Measurements from ENCODE around the gene CNOT6. TPM values are rescaled to one million over a fixed set of nuclear protein-coding genes. Genes with fewer than 3 reads are reported as not detected.

Gene CNOT6
- total and polyA plus RNA-seq, 4 donors = 1.4 to 25.0 (median 4.2) TPM

DNA sequence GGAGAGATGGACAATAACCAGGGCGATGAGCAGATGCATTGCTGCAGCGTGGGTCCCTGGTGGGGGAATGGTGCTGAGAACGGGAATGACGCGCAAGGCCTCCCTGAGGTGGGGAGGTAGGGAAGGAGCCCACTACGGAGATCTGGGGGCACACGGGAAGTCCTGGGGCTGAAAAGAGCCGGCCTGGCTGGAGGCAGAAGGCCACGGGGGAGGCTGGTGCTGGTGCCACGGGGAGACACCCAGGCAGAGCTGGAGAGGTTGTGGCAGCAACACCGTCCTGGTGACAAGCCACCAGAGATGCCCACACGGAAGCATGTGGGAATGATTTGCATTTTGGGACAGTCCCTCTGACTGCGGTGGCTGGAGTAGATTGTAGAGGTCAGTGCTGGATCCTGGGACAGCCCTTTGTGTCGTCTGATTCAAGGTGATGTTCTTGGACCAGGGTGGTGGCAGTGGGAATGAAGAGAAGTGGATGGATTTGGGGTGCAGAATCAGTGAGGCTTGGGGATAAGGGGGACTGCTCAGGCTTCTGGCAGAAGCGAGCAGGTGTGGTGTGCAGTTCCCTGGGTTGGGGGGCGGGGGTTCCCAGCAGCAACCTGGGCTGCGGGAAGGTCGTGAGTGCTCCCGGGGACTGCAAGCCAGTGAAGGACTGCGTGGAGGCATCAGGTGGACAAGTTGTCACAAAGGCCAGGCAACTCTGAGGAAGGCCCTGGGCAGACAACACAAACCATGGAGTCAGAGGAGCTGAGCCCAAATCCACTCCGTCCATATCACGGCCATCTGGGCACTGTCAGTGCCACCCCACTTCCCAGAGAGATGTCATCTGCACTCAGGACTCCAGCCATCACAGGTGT lies 25.2 kb upstream of the CNOT6 start:
- H3K36me3 ChIP-seq (ENCODE audit: control insufficient read depth in 4 of 4, insufficient read depth in 3 of 4, low read depth in 1 of 4, low read length in 3 of 4) = no peaks in the 10 kb centered on the region
- no peak overlapping the region for H3K27ac ChIP-seq (ENCODE audit: low read depth in 1 of 2, low read length in 2 of 2)
- H3K27me3 ChIP-seq (ENCODE audit: control insufficient read depth in 4 of 4, insufficient read depth in 4 of 4, low read length in 3 of 4) = no peaks in the 10 kb centered on the region
- H3K9ac ChIP-seq (ENCODE audit: low read depth in 1 of 2, low read length in 2 of 2) = no peak overlapping the region
- H3K4me3 ChIP-seq (ENCODE audit: low read depth in 1 of 3, low read length in 3 of 3) = no peak overlapping the region
- DNase-seq (ENCODE audit: low spot score) = peak; percentile 27
- no peaks in the 10 kb centered on the region for H3K9me3 ChIP-seq (ENCODE audit: control insufficient read depth in 4 of 4, low read length in 3 of 4)
- H3K4me1 ChIP-seq (ENCODE audit: control insufficient read depth in 4 of 4, insufficient read depth in 4 of 4, low read length in 3 of 4) = no peaks in the 10 kb centered on the region
- 79% methylated on average over 22 of the region's 22 CpGs for WGBS
- TF ChIP-seq HNF4A (conservative IDR thresholded peaks at IDR 0.05) = no peak
- TF ChIP-seq YY1 (IDR thresholded peaks at IDR 0.05) = no peak
- no peak for TF ChIP-seq TAF1 (conservative IDR thresholded peaks at IDR 0.05)
- TF ChIP-seq JUND (IDR thresholded peaks at IDR 0.05) = no peak
- no peak for TF ChIP-seq FOXA1 (IDR thresholded peaks at IDR 0.05)
- TF ChIP-seq HNF4G (IDR thresholded peaks at IDR 0.05) = no peak
- no peak for TF ChIP-seq MAX (IDR thresholded peaks at IDR 0.05)
- no peak for TF ChIP-seq ZBTB33 (IDR thresholded peaks at IDR 0.05)
- no peak for TF ChIP-seq NR2F2 (IDR thresholded peaks at IDR 0.05)
- no peak for TF ChIP-seq RAD21 (IDR thresholded peaks at IDR 0.05)
- no peak for TF ChIP-seq RXRA (IDR thresholded peaks at IDR 0.05)

DNA sequence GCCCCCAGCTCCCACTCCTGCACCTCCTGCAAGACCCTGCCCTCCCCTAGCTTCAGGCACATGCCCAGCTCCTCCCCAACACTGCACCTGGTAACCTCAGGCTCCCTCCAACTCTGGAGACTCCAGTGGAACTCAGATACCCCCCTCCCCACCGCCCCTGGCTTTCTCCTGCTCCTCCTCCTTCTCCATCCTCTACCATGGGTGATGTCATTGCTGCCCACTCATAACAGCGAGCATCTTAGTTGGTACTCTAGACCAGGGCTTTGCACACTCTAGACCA lies 24.7 kb upstream of the CNOT6 start:
- Histone ChIP-seq H3K36me3 (ENCODE audit: control insufficient read depth in 4 of 4, insufficient read depth in 3 of 4, low read depth in 1 of 4, low read length in 3 of 4) (no peaks in the 10 kb centered on the region), H3K27me3 (ENCODE audit: control insufficient read depth in 4 of 4, insufficient read depth in 4 of 4, low read length in 3 of 4) (no peaks in the 10 kb centered on the region), H3K9me3 (ENCODE audit: control insufficient read depth in 4 of 4, low read length in 3 of 4) (no peaks in the 10 kb centered on the region), H3K4me1 (ENCODE audit: control insufficient read depth in 4 of 4, insufficient read depth in 4 of 4, low read length in 3 of 4) (no peaks in the 10 kb centered on the region), H3K4me3 (ENCODE audit: low read depth in 1 of 3, low read length in 3 of 3) (no peak overlapping the region), H3K9ac (ENCODE audit: low read depth in 1 of 2, low read length in 2 of 2) (no peak overlapping the region), H3K27ac (ENCODE audit: low read depth in 1 of 2, low read length in 2 of 2) (no peak overlapping the region)
- DNase-seq (ENCODE audit: low spot score) = no peak
- WGBS = 83% methylated on average over 2 of the region's 2 CpGs
- TF ChIP-seq ZBTB33 (IDR thresholded peaks at IDR 0.05) (no peak), TAF1 (conservative IDR thresholded peaks at IDR 0.05) (no peak), EGR1 (IDR thresholded peaks at IDR 0.05; ENCODE audit: low read depth in 2 of 2) (no peak), NR2F2 (IDR thresholded peaks at IDR 0.05) (no peak), HNF4G (IDR thresholded peaks at IDR 0.05) (no peak), ATF3 (IDR thresholded peaks at IDR 0.05) (no peak), RXRA (IDR thresholded peaks at IDR 0.05) (no peak), MAX (IDR thresholded peaks at IDR 0.05) (no peak), FOXA1 (IDR thresholded peaks at IDR 0.05) (no peak), CTCF (IDR thresholded peaks at IDR 0.05; ENCODE audit: low read depth, low read length, missing input control) (no peak), RAD21 (IDR thresholded peaks at IDR 0.05) (no peak), JUND (IDR thresholded peaks at IDR 0.05) (no peak), SP1 (IDR thresholded peaks at IDR 0.05) (no peak), HNF4A (conservative IDR thresholded peaks at IDR 0.05) (no peak), GABPA (IDR thresholded peaks at IDR 0.05 in 1 of 2, conservative IDR thresholded peaks at IDR 0.05 in 1 of 2) (no peak), YY1 (IDR thresholded peaks at IDR 0.05) (no peak), FOXA2 (IDR thresholded peaks at IDR 0.05) (no peak)
- TF ChIP-seq, protein P1, sequence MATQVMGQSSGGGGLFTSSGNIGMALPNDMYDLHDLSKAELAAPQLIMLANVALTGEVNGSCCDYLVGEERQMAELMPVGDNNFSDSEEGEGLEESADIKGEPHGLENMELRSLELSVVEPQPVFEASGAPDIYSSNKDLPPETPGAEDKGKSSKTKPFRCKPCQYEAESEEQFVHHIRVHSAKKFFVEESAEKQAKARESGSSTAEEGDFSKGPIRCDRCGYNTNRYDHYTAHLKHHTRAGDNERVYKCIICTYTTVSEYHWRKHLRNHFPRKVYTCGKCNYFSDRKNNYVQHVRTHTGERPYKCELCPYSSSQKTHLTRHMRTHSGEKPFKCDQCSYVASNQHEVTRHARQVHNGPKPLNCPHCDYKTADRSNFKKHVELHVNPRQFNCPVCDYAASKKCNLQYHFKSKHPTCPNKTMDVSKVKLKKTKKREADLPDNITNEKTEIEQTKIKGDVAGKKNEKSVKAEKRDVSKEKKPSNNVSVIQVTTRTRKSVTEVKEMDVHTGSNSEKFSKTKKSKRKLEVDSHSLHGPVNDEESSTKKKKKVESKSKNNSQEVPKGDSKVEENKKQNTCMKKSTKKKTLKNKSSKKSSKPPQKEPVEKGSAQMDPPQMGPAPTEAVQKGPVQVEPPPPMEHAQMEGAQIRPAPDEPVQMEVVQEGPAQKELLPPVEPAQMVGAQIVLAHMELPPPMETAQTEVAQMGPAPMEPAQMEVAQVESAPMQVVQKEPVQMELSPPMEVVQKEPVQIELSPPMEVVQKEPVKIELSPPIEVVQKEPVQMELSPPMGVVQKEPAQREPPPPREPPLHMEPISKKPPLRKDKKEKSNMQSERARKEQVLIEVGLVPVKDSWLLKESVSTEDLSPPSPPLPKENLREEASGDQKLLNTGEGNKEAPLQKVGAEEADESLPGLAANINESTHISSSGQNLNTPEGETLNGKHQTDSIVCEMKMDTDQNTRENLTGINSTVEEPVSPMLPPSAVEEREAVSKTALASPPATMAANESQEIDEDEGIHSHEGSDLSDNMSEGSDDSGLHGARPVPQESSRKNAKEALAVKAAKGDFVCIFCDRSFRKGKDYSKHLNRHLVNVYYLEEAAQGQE (IDR thresholded peaks at IDR 0.05) = no peak
